Sigmoid colon (tissue), 4 donors: ENCODE data around the gene YLPM1.

Experiments used
- CTCF ChIP-seq, 4 experiments: fragments of 450-650 bp in 3 of 4; fragments of 200-600 bp in 1 of 4; IDR thresholded peaks; one replicate each; pipeline ENCODE4 v1.5.1; 2016 to 2019; ENCODE audit warnings: antibody characterized with exemption in 4 of 4, mild to moderate bottlenecking in 3 of 4, moderate library complexity in 2 of 4
- POLR2A ChIP-seq, 2 donors: fragments of 450-650 bp; IDR thresholded peaks; one replicate each; pipeline ENCODE4 v1.6.1; 2016; ENCODE audit warnings: antibody characterized with exemption in 2 of 2, mild to moderate bottlenecking in 2 of 2, moderate library complexity in 2 of 2
- POLR2AphosphoS5 ChIP-seq, 4 donors: sonication (generic); formaldehyde crosslinking; IDR thresholded peaks; one replicate each; pipeline ENCODE4 v1.6.1; 2017; ENCODE audit warnings: antibody characterized with exemption in 4 of 4

- TF ChIP-seq CTCF (IDR thresholded peaks at IDR 0.05) = no peak
- no peak for TF ChIP-seq POLR2A (IDR thresholded peaks at IDR 0.05)
- no peak for TF ChIP-seq POLR2AphosphoS5 (IDR thresholded peaks at IDR 0.05)
Measured at GRCh38 chr14:74732387-74732786, 30.7 kb upstream of the YLPM1 start.
